Karpas-422 (cell line): Measurements from ENCODE around the gene SUSD4. TPM values are rescaled to one million over a fixed set of nuclear protein-coding genes. Genes with fewer than 3 reads are reported as not detected.

Experiments
- DNase-seq: peaks from one replicate; pipeline ENCODE4 v3.0.0-alpha.2; 2015
- H2AFZ ChIP-seq: fragments of 200-600 bp; sonication (generic); 2 replicates; pipeline ENCODE4 v1.6.1; 2014; ENCODE audit warnings: antibody characterized with exemption, low read length, mixed read lengths
- H3K27ac ChIP-seq: fragments of 200-600 bp; sonication (generic); 2 replicates; pipeline ENCODE4 v1.5.1; 2014; ENCODE audit warnings: mild to moderate bottlenecking, low read length, moderate library complexity
- H3K27me3 ChIP-seq: fragments of 200-600 bp; sonication (generic); 2 replicates; pipeline ENCODE4 v1.6.1; 2014; ENCODE audit warnings: low read length, mixed read lengths
- H3K36me3 ChIP-seq: fragments of 200-600 bp; sonication (generic); 2 replicates; pipeline ENCODE4 v1.6.1; 2014; ENCODE audit warnings: low read length, mixed read lengths; ENCODE audit not compliant: insufficient read depth
- H3K4me1 ChIP-seq: fragments of 200-600 bp; sonication (generic); 2 replicates; pipeline ENCODE4 v1.6.1; 2014; ENCODE audit warnings: mild to moderate bottlenecking, low read length, mixed read lengths
- H3K4me2 ChIP-seq: fragments of 200-600 bp; sonication (generic); 2 replicates; pipeline ENCODE4 v1.6.1; 2014; ENCODE audit warnings: low read length, low read depth, mild to moderate bottlenecking; ENCODE audit not compliant: poor library complexity, severe bottlenecking
- H3K4me3 ChIP-seq: fragments of 200-600 bp; sonication (generic); 2 replicates; pipeline ENCODE4 v1.5.1; 2014; ENCODE audit warnings: mild to moderate bottlenecking, antibody characterized with exemption, low read length, mixed read lengths
- H3K79me2 ChIP-seq: fragments of 200-600 bp; sonication (generic); 2 replicates; pipeline ENCODE4 v1.6.1; 2014; ENCODE audit warnings: mild to moderate bottlenecking, low read length, mixed read lengths
- H3K9ac ChIP-seq: fragments of 200-600 bp; sonication (generic); 2 replicates; pipeline ENCODE4 v1.6.0; 2014; ENCODE audit warnings: low read length
- H3K9me2 ChIP-seq: fragments of 200-600 bp; sonication (generic), shearing (Covaris generic); replicated peaks from 2 replicates; pipeline ENCODE4 v1.6.0; 2014; ENCODE audit warnings: mild to moderate bottlenecking, low read length, moderate library complexity; ENCODE audit not compliant: insufficient read depth
- H3K9me3 ChIP-seq: fragments of 300-700, 200-600 bp; sonication (generic); 2 replicates; pipeline ENCODE4 v1.6.1; 2014; ENCODE audit warnings: low read length, mixed read lengths
- H4K20me1 ChIP-seq: fragments of 200-600 bp; sonication (generic); 2 replicates; pipeline ENCODE4 v1.6.1; 2014; ENCODE audit warnings: mild to moderate bottlenecking, antibody characterized with exemption, low read length, low read depth; ENCODE audit not compliant: insufficient read depth
- total RNA-seq: library from RNA; depleted of rRNA; stranded (reverse); fragments of >200 nt; shearing (Covaris generic); gene quantifications from 2 replicates; pipeline ENCODE4 v1.2.3, GENCODE V29; 2014; ENCODE audit warnings: low replicate concordance

The SUSD4 gene
- total RNA-seq, 1 experiment from 2014 or later, result 0.34 TPM

- Histone ChIP-seq H3K4me1 (peaks cover 11% of the 10 kb centered on the region), H3K36me3 (no peaks in the 10 kb centered on the region), H3K27me3 (no peaks in the 10 kb centered on the region), H3K9me3 (no peaks in the 10 kb centered on the region), H3K4me2 (no peak overlapping the region), H3K4me3 (no peak overlapping the region), H4K20me1 (no peaks in the 10 kb centered on the region), H3K9ac (no peak overlapping the region), H2AFZ (no peak overlapping the region), H3K27ac (no peak overlapping the region), H3K79me2 (no peaks in the 10 kb centered on the region), H3K9me2 (no peaks in the 10 kb centered on the region)
- no peak for DNase-seq
These were observed 155.6 kb downstream of the SUSD4 start for GRCh38 chr1:223208164-223209076.

- no peak overlapping the region for H3K9ac ChIP-seq
- H3K27me3 ChIP-seq, result no peaks in the 10 kb centered on the region
- H3K4me3 ChIP-seq, result no peak overlapping the region
- no peaks in the 10 kb centered on the region for H3K9me2 ChIP-seq
- H3K4me2 ChIP-seq, result no peak overlapping the region
- no peaks in the 10 kb centered on the region for H3K79me2 ChIP-seq
- no peaks in the 10 kb centered on the region for H3K9me3 ChIP-seq
- no peak overlapping the region for H2AFZ ChIP-seq
- H4K20me1 ChIP-seq, result no peaks in the 10 kb centered on the region
- no peak overlapping the region for H3K27ac ChIP-seq
- H3K4me1 ChIP-seq, result peaks cover 11% of the 10 kb centered on the region
- H3K36me3 ChIP-seq, result no peaks in the 10 kb centered on the region
- DNase-seq, result no peak
These were observed 156.5 kb downstream of the SUSD4 start for GRCh38 chr1:223207293-223208066.

GRCh38 chr1:223204424-223204823 is 159.6 kb downstream of the SUSD4 start:
- H2AFZ ChIP-seq, result no peak overlapping the region
- H3K4me2 ChIP-seq, result no peak overlapping the region
- no peaks in the 10 kb centered on the region for H3K9me3 ChIP-seq
- no peaks in the 10 kb centered on the region for H4K20me1 ChIP-seq
- H3K9ac ChIP-seq, result no peak overlapping the region
- H3K36me3 ChIP-seq, result no peaks in the 10 kb centered on the region
- peaks cover 11% of the 10 kb centered on the region for H3K4me1 ChIP-seq
- H3K27ac ChIP-seq, result no peak overlapping the region
- no peaks in the 10 kb centered on the region for H3K27me3 ChIP-seq
- no peak overlapping the region for H3K4me3 ChIP-seq
- no peaks in the 10 kb centered on the region for H3K9me2 ChIP-seq
- DNase-seq, result no peak
- no peaks in the 10 kb centered on the region for H3K79me2 ChIP-seq

GRCh38 chr1:223203694-223204093 is 160.3 kb downstream of the SUSD4 start:
- H3K27me3 ChIP-seq, result no peaks in the 10 kb centered on the region
- no peak overlapping the region for H2AFZ ChIP-seq
- H3K4me1 ChIP-seq, result peaks cover 9% of the 10 kb centered on the region
- no peak overlapping the region for H3K4me3 ChIP-seq
- no peak overlapping the region for H3K9ac ChIP-seq
- H3K9me3 ChIP-seq, result no peaks in the 10 kb centered on the region
- H3K36me3 ChIP-seq, result no peaks in the 10 kb centered on the region
- no peak overlapping the region for H3K4me2 ChIP-seq
- DNase-seq, result no peak
- no peak overlapping the region for H3K27ac ChIP-seq
- H3K79me2 ChIP-seq, result no peaks in the 10 kb centered on the region
- H3K9me2 ChIP-seq, result no peaks in the 10 kb centered on the region
- H4K20me1 ChIP-seq, result no peaks in the 10 kb centered on the region

GRCh38 chr1:223203034-223203408 is 161.0 kb downstream of the SUSD4 start:
- Histone ChIP-seq H4K20me1 (no peaks in the 10 kb centered on the region), H3K27ac (no peak overlapping the region), H3K27me3 (no peaks in the 10 kb centered on the region), H3K4me3 (no peak overlapping the region), H3K4me2 (no peak overlapping the region), H3K36me3 (no peaks in the 10 kb centered on the region), H3K9ac (no peak overlapping the region), H3K9me3 (no peaks in the 10 kb centered on the region), H2AFZ (no peak overlapping the region), H3K4me1 (0 out of 2 replicates have a peak, but pooled peaks cover 3% of the 10 kb centered on the region), H3K79me2 (no peaks in the 10 kb centered on the region), H3K9me2 (no peaks in the 10 kb centered on the region)
- DNase-seq, result no peak

- Histone ChIP-seq H2AFZ (no peak overlapping the region), H3K79me2 (no peaks in the 10 kb centered on the region), H3K4me3 (no peak overlapping the region), H3K4me1 (peaks cover 5% of the 10 kb centered on the region), H3K4me2 (no peak overlapping the region), H3K27ac (no peak overlapping the region), H4K20me1 (no peaks in the 10 kb centered on the region), H3K9me2 (no peaks in the 10 kb centered on the region), H3K9me3 (no peaks in the 10 kb centered on the region), H3K9ac (no peak overlapping the region), H3K27me3 (no peaks in the 10 kb centered on the region), H3K36me3 (no peaks in the 10 kb centered on the region)
- DNase-seq, result no peak
These were observed 161.5 kb downstream of the SUSD4 start for GRCh38 chr1:223202376-223203033.

GRCh38 chr1:223201967-223202366 is 162.0 kb downstream of the SUSD4 start:
- Histone ChIP-seq H3K27me3 (no peaks in the 10 kb centered on the region), H3K9ac (no peak overlapping the region), H3K79me2 (no peaks in the 10 kb centered on the region), H4K20me1 (no peaks in the 10 kb centered on the region), H3K36me3 (no peaks in the 10 kb centered on the region), H3K9me3 (no peaks in the 10 kb centered on the region), H2AFZ (no peak overlapping the region), H3K4me1 (peaks cover 10% of the 10 kb centered on the region), H3K4me2 (no peak overlapping the region), H3K27ac (no peak overlapping the region), H3K9me2 (no peaks in the 10 kb centered on the region), H3K4me3 (no peak overlapping the region)
- no peak for DNase-seq

GRCh38 chr1:223200903-223201302 is 163.1 kb downstream of the SUSD4 start:
- Histone ChIP-seq H3K9ac (no peak overlapping the region), H3K4me3 (no peak overlapping the region), H3K4me1 (peaks cover 18% of the 10 kb centered on the region), H3K9me2 (no peaks in the 10 kb centered on the region), H3K4me2 (no peak overlapping the region), H3K27ac (no peak overlapping the region), H3K9me3 (no peaks in the 10 kb centered on the region), H4K20me1 (no peaks in the 10 kb centered on the region), H3K27me3 (no peaks in the 10 kb centered on the region), H3K36me3 (no peaks in the 10 kb centered on the region), H2AFZ (no peak overlapping the region), H3K79me2 (no peaks in the 10 kb centered on the region)
- DNase-seq, result no peak
